Glutamatergic neuron (in vitro differentiated cells): Measurements from ENCODE around the gene PIP5K1B. TPM values are rescaled to one million over a fixed set of nuclear protein-coding genes. Genes with fewer than 3 reads are reported as not detected.

ENCODE experiments used
- DNase-seq: peaks from one replicate; pipeline ENCODE4 v3.0.0; 2022
- H3K27ac Mint-ChIP-seq: one replicate; pipeline ENCODE4 v1.8.0; 2020; ENCODE audit warnings: mild to moderate bottlenecking, mixed read lengths, inconsistent platforms; ENCODE audit not compliant: unreplicated experiment
- H3K27me3 Mint-ChIP-seq: one replicate; pipeline ENCODE4 v1.8.0; 2020; ENCODE audit warnings: mild to moderate bottlenecking, moderate library complexity, mixed read lengths, inconsistent platforms; ENCODE audit not compliant: unreplicated experiment
- H3K36me3 Mint-ChIP-seq: one replicate; pipeline ENCODE4 v1.8.0; 2020; ENCODE audit warnings: mild to moderate bottlenecking, mixed read lengths, inconsistent platforms; ENCODE audit not compliant: unreplicated experiment
- H3K4me1 Mint-ChIP-seq: one replicate; pipeline ENCODE4 v1.8.0; 2020; ENCODE audit warnings: mild to moderate bottlenecking, low read depth, mixed read lengths, inconsistent platforms; ENCODE audit not compliant: unreplicated experiment
- H3K4me3 Mint-ChIP-seq: one replicate; pipeline ENCODE4 v1.8.0; 2020; ENCODE audit warnings: mild to moderate bottlenecking, mixed read lengths, inconsistent platforms; ENCODE audit not compliant: unreplicated experiment
- H3K9me3 Mint-ChIP-seq: one replicate; pipeline ENCODE4 v1.8.0; 2020; ENCODE audit warnings: mild to moderate bottlenecking, moderate library complexity, mixed read lengths, inconsistent platforms; ENCODE audit not compliant: unreplicated experiment
- CTCF ChIP-seq: fragments of 200-600 bp; sonication (generic); IDR thresholded peaks from one replicate; pipeline ENCODE4 v1.5.0; 2021; ENCODE audit not compliant: partially characterized antibody, unreplicated experiment
- total RNA-seq: library from RNA; stranded (reverse); fragmentation: NEBNext Ultra II Directional; extraction: Animal tissue kit (Norgen Biotek cat#: 25700); gene quantifications from one replicate; pipeline ENCODE4 v1.2.1, GENCODE V29; 2021; ENCODE audit not compliant: unreplicated experiment

The PIP5K1B gene
- total RNA-seq, 1 donor from 2014 or later, result 0.27 TPM

- no peak for DNase-seq
- no peaks in the 10 kb centered on the region for H3K4me1 Mint-ChIP-seq
- no peaks in the 10 kb centered on the region for H3K9me3 Mint-ChIP-seq
- H3K36me3 Mint-ChIP-seq, result no peaks in the 10 kb centered on the region
- no peaks in the 10 kb centered on the region for H3K27me3 Mint-ChIP-seq
- no peak overlapping the region for H3K27ac Mint-ChIP-seq
- no peak overlapping the region for H3K4me3 Mint-ChIP-seq
- no peak for TF ChIP-seq CTCF
These were observed 259.1 kb downstream of the PIP5K1B start for GRCh38 chr9:68964102-68964541.

- Mint-ChIP-seq H3K4me3 (no peak overlapping the region), H3K9me3 (no peaks in the 10 kb centered on the region), H3K27me3 (no peaks in the 10 kb centered on the region), H3K36me3 (no peaks in the 10 kb centered on the region), H3K4me1 (no peaks in the 10 kb centered on the region), H3K27ac (no peak overlapping the region)
- DNase-seq, result no peak
- TF ChIP-seq CTCF, result no peak
These were observed 259.7 kb downstream of the PIP5K1B start for GRCh38 chr9:68964765-68965164.

- no peaks in the 10 kb centered on the region for H3K4me1 Mint-ChIP-seq
- H3K27ac Mint-ChIP-seq, result no peak overlapping the region
- H3K9me3 Mint-ChIP-seq, result no peaks in the 10 kb centered on the region
- H3K4me3 Mint-ChIP-seq, result no peak overlapping the region
- TF ChIP-seq CTCF, result no peak
- H3K36me3 Mint-ChIP-seq, result no peaks in the 10 kb centered on the region
- no peak for DNase-seq
- no peaks in the 10 kb centered on the region for H3K27me3 Mint-ChIP-seq
These were observed 261.5 kb downstream of the PIP5K1B start for GRCh38 chr9:68966496-68966944.

GRCh38 chr9:68967800-68968199 lies 262.8 kb downstream of the PIP5K1B start:
- Mint-ChIP-seq H3K4me3 (no peak overlapping the region), H3K36me3 (no peaks in the 10 kb centered on the region), H3K9me3 (no peaks in the 10 kb centered on the region), H3K27ac (no peak overlapping the region), H3K27me3 (no peaks in the 10 kb centered on the region), H3K4me1 (no peaks in the 10 kb centered on the region)
- DNase-seq, result no peak
- TF ChIP-seq CTCF, result no peak

- Mint-ChIP-seq H3K27ac (no peak overlapping the region), H3K4me3 (no peak overlapping the region), H3K36me3 (no peaks in the 10 kb centered on the region), H3K27me3 (no peaks in the 10 kb centered on the region), H3K9me3 (no peaks in the 10 kb centered on the region), H3K4me1 (no peaks in the 10 kb centered on the region)
- no peak for DNase-seq
- TF ChIP-seq CTCF, result no peak
These were observed 264.5 kb downstream of the PIP5K1B start for GRCh38 chr9:68969538-68969937.
